ENCODE data around the gene ZNF608. TPM values are rescaled to one million over a fixed set of nuclear protein-coding genes. Genes with fewer than 3 reads are reported as not detected.

Gene ZNF608
- polyA plus RNA-seq, 3 donors from 2014 or later: not detected

DNA sequence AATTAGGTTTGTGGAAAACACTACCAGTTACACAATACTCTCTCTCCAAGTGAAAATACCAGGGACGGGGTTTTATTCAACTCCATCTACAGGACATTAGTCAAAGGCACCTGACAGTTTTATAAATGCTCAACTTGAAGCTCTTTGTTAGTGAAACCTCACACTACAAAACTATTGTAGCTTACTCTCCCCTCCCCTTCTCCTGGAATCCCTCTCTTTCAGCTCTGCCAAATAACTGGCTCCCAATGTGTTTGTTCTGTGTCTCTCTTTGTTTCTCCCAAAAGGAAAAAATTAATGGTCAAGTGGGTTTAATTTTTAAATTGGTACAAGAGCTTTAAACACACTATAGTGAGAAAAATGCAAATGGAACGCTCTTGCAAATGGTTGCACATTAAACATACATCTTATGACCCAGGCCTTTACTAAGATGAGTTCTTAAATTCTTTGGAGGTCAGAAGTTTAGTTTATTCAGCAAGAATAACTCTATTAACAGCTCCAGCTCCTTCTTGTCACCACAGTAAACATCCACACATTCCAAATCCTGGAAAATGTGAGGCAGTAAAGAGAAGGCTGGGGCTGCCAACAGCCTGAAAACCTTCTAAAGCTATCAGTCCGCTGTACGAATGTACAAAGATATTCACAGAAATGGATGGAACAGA lies 48.4 kb downstream of the ZNF608 start:
- no peaks in the 10 kb centered on the region for H3K36me3 Mint-ChIP-seq
- H3K4me3 Mint-ChIP-seq: no peak overlapping the region
- DNase-seq: no peak
- peaks cover 0 to 6% (median 2%) of the 10 kb centered on the region in 3 donors for H3K27me3 Mint-ChIP-seq (ENCODE audit: low read depth in 3 of 3)
- H3K27ac Mint-ChIP-seq: no peak overlapping the region
- no peaks in the 10 kb centered on the region for H3K4me1 Mint-ChIP-seq
- no peaks in the 10 kb centered on the region for H3K9me3 Mint-ChIP-seq

DNA sequence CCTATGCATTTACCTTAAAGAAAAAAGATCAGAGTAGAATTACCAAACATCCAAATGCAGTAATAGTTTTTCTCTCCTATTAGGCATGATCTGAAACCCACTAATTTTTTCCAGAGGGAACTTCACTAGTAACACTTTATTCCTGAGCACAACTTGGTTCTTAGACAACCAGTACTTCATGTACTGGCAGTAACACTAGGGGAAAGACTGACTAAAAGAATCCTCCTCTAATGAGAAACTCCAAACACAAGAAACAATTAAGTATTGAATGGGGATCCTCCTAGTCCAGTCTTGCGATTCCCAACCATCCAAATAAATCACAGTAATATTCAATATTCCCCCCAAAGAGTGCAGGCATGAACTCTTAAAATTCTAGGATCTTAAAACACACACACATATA lies 48.9 kb downstream of the ZNF608 start:
- H3K4me3 Mint-ChIP-seq: no peak overlapping the region
- no peaks in the 10 kb centered on the region for H3K9me3 Mint-ChIP-seq
- DNase-seq: no peak
- H3K27me3 Mint-ChIP-seq (ENCODE audit: low read depth in 3 of 3): peaks cover 0 to 6% (median 4%) of the 10 kb centered on the region in 3 donors
- H3K36me3 Mint-ChIP-seq: no peaks in the 10 kb centered on the region
- no peak overlapping the region for H3K27ac Mint-ChIP-seq
- no peaks in the 10 kb centered on the region for H3K4me1 Mint-ChIP-seq

DNA sequence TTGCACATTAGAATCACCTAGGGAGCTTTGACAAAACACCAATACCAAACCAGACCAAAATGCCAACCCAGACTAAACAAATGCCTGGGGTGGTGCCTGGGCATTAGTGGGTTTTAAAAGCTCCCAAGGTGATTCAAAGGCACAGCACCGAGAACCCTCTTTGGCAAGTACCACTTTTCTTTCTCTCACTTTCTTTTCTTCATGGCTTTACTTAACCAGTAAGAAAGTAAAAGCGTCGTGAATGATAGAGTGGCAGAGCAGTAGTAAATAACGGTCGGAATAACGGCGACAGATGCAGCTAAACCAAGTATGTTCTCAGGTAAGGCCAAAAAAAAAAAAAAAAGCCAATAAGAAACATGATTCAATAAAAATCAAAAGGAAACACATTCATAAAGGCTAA lies 49.5 kb downstream of the ZNF608 start:
- Mint-ChIP-seq H3K27me3 (ENCODE audit: low read depth in 3 of 3) (peaks cover 0 to 6% (median 4%) of the 10 kb centered on the region in 3 donors), H3K36me3 (no peaks in the 10 kb centered on the region), H3K9me3 (no peaks in the 10 kb centered on the region), H3K4me1 (no peaks in the 10 kb centered on the region), H3K4me3 (no peak overlapping the region), H3K27ac (no peak overlapping the region)
- no peak for DNase-seq
